Fibroblast of skin of scalp (primary cell): Measurements from ENCODE around the gene MTCL3.

Experiments
- DNase-seq: peaks from one replicate; pipeline ENCODE4 v3.0.0-alpha.2; 2013

The MTCL3 gene

DNA sequence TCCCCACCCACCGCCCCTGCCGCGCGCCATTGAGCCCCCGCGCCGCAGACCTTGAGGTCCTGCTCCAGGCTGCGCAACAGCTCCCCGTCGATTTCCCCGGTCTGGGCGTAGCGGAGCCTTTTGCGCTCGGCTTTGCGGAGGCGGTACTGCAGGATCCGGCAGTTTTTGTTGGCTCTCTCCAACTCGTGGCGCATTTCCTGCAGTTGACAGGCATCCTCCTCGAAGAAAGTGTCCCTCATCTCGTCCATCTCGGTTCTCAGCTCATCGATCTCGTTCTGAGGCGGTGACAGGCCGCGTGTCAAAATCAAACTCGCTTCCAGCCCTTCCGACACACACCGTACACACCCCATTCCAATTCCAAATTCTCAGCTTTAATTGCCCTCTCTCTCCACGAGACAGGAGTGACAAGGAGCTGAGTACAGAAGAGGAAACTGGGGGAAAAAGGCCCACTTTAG, 4.3 kb downstream of the MTCL3 start:
- DNase-seq: peak; percentile 55

DNA sequence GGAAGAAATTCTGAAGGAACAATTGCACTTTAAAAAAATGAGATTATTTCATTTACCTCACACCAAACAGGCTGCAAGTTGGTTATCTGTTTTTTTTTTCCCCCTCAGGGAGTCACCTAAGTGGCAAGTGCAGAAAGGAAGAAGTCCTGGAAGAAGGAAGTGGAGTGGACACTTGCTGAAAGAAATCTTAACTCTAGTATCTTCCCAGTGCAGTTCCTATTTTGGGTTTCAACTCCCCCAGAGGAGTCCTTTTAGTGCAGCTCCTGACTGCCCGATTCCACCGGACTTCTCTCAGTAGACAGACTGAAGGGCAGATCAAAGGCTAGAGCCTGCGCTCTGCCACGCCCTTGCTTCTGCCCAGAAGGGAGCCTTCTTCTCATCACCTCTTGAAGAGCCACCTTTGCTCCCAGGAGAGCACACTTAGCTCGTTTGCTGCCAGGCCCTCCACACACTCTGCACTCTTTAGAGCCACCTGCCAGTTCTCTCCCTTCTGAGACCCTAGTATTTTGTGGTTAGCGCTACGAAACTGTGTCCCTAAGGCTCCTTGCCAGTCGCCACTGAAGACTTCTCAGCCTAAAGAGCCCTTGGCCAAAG, 4.9 kb downstream of the MTCL3 start:
- DNase-seq: no peak

DNA sequence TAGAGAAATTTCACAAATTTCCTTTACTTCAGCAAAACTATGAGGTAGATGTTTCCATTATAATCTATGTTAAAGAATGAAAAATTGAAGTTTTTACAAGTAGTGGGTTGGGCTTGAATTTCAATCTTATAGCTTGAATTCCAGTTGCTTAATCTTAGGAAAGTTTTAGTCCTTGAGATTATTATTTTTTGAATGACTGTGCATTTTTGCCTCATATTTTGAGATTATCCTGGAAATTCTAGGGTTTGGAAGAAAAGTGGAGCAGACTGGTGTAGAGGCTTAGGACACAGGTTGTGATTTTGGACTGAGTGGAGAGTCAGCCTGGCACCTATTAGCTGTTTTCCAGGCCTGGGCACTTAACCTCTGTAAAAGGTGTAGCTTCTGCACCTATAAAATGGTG, 5.7 kb downstream of the MTCL3 start:
- no peak for DNase-seq

GRCh38 chr6:127510876-127511275, 8.3 kb downstream of the MTCL3 start:
- DNase-seq: no peak

GRCh38 chr6:127506894-127507293, 12.2 kb downstream of the MTCL3 start:
- DNase-seq: no peak

- DNase-seq: no peak
Measured at GRCh38 chr6:127503022-127503421, 16.1 kb downstream of the MTCL3 start.

GRCh38 chr6:127497410-127497809, 21.7 kb downstream of the MTCL3 start:
- DNase-seq: no peak

- peak; percentile 39 for DNase-seq
Measured at GRCh38 chr6:127496471-127496870, 22.7 kb downstream of the MTCL3 start.

DNA sequence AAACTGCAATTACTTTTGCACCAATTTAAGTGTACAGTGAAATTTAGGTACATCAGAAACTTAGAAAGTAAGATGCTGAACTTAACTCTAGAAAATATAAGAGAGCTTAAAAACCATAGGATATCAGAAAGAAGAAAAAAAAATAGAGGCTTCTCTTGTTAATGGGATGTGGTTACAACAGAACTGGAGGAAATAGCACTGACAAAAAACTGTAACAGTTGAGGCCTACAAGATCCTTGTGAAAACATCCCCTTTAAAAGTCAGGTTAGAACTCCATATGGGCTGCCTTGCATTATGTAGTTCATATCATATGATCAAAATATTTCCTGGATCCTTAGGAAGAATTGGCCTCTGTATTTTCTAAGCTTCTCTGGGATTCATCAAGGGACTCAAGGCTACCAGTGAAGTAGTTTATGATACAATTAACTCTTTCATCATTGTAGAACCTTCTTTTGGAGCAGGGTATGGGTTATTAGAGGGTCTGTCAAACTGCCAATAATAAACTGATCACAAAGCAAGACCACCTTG, 24.8 kb downstream of the MTCL3 start:
- no peak for DNase-seq

DNA sequence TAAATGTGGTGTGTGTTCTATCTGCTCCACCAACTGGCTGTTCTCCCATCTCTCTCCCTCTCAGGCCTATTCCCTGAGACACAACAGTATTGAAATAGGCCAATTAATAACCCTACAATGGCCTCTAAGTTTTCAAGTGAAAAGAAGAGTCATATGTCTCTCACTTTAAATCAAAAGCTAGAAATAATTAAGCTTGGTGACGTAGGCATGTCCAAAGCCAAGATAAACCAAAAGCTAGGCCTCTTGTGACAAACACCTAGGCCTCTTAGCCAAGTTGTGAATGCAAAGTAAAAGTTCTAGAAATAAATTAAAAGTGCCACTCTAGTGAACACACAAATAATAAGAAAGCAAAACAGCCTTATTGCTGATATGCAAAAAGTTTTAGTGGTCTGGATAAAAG, 29.9 kb downstream of the MTCL3 start:
- no peak for DNase-seq

DNA sequence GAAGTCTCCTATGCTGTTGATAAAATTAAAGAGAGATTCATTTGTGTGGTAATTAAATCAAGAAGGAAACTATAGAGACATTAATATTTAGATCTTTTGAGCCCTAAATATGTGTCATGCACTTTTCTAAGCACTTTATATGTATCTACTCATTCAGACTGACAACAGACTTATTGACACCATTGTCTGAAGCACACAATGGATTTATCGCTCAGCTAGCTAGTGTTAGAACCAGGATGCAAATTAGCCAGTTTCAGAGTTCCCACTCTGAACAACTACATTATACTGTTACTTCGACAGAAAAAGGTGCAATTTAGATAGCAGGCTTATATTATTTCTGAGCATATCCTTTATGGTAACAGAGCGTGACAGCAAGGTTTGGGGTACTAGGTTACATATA, 32.2 kb downstream of the MTCL3 start:
- DNase-seq: no peak

DNA sequence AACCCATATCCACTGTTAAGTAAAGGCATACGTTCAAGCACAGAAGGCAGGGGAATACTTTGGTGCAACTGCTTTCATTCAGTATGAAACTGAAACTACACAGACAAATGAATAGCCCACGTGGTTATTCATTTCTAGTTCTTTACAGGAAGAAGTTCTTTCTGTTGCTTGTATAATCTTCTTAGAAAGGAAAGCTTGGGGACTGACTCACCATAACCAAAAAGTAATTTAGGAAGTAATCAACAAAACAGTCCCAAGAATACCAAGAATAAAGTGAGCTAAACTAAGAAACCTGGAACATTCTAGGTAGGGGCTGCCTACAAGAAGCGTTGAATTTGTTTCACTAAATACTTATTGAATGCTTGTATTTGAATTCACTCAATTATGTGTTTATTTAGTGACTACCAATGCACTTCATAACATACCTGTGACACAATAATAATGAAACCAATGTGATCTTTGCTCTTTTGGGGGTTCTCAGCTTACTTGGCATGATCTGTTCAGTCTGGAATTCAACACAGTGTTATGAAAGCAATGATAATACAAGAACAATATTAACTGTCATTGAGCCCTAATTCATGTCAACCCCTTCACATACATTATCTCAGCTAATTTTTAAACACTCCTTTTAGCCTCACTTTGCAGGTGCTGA, 34.8 kb downstream of the MTCL3 start:
- peak; percentile 55 for DNase-seq

DNA sequence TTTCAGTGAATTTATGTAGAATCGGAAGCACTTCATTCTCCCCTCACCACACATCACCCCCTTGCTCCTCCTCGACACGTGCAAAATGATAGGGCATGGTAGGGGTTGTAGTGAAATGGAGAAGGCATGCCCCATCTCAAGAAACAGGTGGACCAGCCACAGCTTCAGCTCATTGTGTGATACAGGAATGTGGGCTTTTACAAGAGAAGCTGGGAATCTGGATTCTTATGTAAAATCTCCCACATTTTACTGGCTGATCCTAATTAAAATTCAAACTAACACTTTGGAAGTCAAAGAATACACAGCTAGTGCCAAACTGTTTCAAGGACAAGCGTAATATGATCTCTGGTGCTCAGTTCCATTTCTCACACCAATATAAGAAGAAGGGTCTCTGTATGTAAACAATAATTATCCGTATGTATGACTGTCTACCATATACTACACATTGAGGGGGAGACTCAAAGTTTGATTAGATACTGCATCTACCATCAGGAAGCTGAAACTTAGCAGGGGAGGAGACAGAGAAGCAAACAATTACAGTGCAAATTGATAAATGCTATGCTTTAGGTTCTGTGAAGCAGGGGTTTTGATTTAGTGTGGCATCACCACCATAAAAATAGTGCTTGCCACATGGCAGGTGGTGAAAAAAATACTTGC, 35.6 kb downstream of the MTCL3 start:
- no peak for DNase-seq

DNA sequence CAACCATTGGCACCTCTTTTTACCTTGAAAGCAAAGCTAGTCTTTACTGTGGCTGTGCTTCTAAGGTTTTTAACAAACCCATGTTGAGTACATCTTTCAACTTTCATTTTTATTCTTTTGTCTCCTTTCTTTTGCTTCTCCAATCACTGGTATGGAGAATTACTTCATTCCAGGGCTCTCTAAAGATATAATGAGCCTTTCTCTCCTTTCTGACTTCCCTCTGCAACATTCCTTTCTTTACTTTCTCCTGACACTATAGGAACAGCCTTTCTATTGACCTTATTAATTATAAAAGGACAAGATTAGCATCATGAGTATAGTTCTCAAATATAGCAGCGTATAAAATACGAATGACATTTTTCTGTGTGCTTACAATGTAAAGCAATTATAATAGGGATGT, 36.8 kb downstream of the MTCL3 start:
- DNase-seq: no peak

DNA sequence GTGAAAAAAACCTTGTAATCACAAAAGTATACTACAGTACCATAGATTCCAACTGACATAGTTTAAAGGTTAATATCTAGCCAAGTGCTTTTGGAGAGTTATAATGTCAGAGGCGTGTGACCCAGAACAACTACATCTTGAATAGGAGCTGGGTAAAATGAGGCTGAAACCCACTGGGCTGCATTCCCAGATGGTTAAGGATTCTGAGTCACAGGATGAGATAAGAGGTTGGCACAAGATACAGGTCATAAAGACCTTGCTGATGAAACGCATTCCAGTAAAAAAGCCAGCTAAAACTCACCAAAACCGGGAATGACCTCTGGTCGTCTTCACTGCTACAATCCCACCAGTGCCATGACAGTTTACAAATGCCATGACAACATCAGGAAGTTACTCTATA, 37.5 kb downstream of the MTCL3 start:
- peak; percentile 23 for DNase-seq

GRCh38 chr6:127481111-127481510, 38.0 kb downstream of the MTCL3 start:
- DNase-seq: no peak

DNA sequence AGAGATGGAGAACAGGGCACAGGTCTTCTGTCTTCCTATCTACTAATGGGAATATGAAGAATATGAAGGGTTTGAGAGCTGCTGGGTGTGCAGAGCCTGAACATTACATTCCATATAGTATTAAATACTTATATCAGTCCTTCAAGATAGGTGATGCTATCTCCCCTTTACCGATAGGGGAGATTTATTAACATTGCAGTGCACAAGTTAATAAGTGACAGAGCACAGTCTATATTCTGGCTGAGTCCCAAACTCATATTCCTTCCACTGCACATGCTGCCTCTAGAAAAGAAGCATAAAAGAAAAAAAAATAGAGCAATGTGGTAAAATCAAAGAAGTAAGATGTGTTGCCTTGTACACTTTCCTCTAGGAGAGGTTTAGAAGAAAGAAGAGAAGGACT, 41.5 kb downstream of the MTCL3 start:
- no peak for DNase-seq

DNA sequence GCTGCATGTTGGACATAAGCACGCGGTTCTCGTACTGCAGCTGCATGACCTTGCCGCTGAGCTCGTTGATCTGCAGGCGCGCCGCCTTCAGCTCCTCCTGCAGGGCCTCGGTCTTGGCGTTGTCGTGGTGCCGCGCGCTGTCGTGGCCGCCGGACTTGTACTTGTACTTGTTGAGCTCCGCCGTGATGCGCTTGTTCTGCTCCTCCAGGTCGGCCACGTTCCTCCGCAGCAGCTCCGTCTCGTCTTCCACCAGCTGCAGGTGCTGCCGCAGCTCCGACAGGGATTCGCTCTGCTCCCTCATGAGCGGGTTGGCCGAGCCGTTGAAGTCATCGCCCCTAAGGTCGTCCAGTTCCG, 43.3 kb downstream of the MTCL3 start:
- no peak for DNase-seq

DNA sequence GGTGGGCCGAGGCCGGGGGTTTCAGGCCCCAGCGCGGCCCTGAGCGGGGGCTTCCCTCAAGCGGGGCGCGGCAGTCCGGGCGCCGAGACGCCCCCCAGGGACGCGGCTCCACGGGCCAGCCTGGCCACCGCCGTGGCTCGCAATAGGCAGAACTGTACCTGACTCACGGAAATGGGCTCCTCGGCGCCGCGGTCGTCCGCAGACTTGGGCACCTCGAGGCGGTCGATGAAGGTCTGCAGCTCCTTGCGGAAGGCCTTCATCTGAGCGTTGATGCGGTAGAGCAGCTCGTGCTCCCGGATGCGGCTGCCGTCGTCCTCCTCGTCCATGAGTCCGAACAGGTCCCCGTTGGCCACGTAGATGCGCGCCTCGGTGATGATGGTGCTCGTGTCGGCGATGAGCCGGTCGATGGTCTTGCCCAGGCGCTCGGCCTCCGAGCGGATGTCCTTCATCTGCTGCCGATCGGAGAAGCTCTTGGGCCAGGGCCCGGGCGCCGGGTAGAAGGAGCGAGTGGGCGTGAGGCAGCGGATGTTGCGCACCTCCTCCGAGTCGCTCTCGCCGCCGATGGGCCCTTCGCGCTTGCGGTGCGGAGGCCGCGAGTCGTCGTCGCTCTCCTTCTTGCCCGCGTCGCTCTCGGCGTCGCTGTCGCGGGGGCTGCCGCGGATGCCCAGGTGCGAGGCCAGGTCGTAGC, 43.9 kb downstream of the MTCL3 start:
- no peak for DNase-seq

DNA sequence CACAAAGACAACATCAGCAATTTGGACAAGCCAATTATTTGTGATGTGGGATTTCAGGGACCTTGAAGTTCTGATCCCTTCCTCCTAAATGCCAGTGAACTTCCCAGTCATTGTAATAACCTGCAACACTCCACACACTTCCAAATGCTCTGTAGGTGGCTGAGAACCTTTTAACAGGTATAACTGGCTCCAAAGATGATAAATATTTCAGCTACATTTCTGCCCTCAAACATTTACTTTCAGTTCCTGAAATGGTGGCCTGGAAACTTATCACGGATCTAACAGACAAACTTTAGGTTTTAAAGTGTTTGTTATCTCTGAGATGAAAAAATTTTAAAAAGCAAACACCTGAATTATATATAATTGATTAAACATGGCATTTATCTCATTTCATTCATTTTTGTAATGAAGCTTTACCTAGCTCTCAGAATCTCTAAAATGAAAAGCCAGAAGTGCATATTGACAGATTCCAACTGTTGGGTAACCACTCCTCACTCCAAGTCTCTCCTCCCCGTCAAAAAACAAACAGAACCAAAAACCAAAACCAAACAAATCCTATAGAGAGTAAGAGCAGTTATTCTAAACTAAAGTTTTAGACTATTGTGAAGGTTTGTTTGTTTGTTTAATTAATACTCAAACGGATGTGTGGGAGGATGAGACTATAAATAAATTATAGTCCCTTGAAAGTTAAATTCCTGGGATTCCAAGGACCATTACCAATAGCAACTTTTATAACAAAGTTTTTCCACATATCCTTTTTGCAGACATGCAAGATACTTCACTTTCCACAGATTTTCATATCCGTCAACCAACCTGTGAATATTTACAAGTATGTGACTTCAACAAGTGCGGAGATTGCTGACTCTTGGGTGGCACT, 47.5 kb downstream of the MTCL3 start:
- DNase-seq: peak; percentile 22

- no peak for DNase-seq
Measured at GRCh38 chr6:127468936-127469335, 50.2 kb downstream of the MTCL3 start.

- no peak for DNase-seq
Measured at GRCh38 chr6:127466416-127466815, 52.7 kb downstream of the MTCL3 start.
